SK-N-SH (cell line): ENCODE measurements around the gene AEBP2. TPM values are rescaled to one million over a fixed set of nuclear protein-coding genes. Genes with fewer than 3 reads are reported as not detected.
A peak's percentile ranks its signal among the peaks of the same experiment; 100 is the strongest.

Source experiments
- CTCF ChIA-PET: fragments of 300-600, 350-600 bp; formaldehyde crosslinking; extraction: SDS; loops from one replicate; lab custom pipeline; 2021; lab: Yijun Ruan, JAX
- POLR2A ChIA-PET: fragments of 350-600 bp; sonication (Branson Sonifier 250); formaldehyde crosslinking; extraction: SDS; loops from one replicate; lab custom pipeline; 2020; ENCODE audit warnings: antibody characterized with exemption, inconsistent platforms; lab: Yijun Ruan, JAX
- DNase-seq: peaks from one replicate; pipeline ENCODE4 v3.0.0; 2012
- H2AFZ ChIP-seq: fragments of 200-600 bp; sonication (generic); 2 replicates; pipeline ENCODE4 v1.8.1; 2016; ENCODE audit warnings: antibody characterized with exemption, mild to moderate bottlenecking, low read depth
- H3F3A ChIP-seq: fragments of 200-600 bp; sonication (generic); replicated peaks from 2 replicates; pipeline ENCODE3; 2016; ENCODE audit warnings: antibody characterized with exemption, mild to moderate bottlenecking; ENCODE audit not compliant: insufficient read depth
- H3K27ac ChIP-seq, 2 experiments: fragments of 200-500 bp in 1 of 2; fragments of 200-600 bp in 1 of 2; sonication (Bioruptor generic) in 1 of 2; sonication (generic), shearing (Covaris generic) in 1 of 2; 2 replicates each; pipeline versions ENCODE4 v1.5.1 to v1.6.1; 2014 to 2016; ENCODE audit warnings: low read depth in 2 of 2, inconsistent platforms in 1 of 2, low read length in 1 of 2, mild to moderate bottlenecking in 1 of 2, mixed read lengths in 1 of 2
- H3K27me3 ChIP-seq: fragments of 200-600 bp; sonication (generic), shearing (Covaris generic); 2 replicates; pipeline ENCODE4 v1.6.1; 2016; ENCODE audit warnings: mixed run types; ENCODE audit not compliant: insufficient read depth
- H3K36me3 ChIP-seq, 2 experiments: fragments of 200-500 bp in 1 of 2; fragments of 200-600 bp in 1 of 2; sonication (Bioruptor generic) in 1 of 2; sonication (generic) in 1 of 2; replicated peaks in 1 of 2; 2 replicates each; pipeline versions ENCODE3 to v1.5.1; 2014 to 2016; ENCODE audit warnings: low read length in 1 of 2, mild to moderate bottlenecking in 1 of 2; ENCODE audit not compliant: insufficient read depth in 2 of 2, control insufficient read depth in 1 of 2
- H3K4me1 ChIP-seq, 2 experiments: fragments of 200-500 bp in 1 of 2; fragments of 200-600 bp in 1 of 2; sonication (Bioruptor generic) in 1 of 2; sonication (generic), shearing (Covaris generic) in 1 of 2; 2 replicates each; pipeline versions ENCODE4 v1.5.1 to v1.6.1; 2014 to 2016; ENCODE audit warnings: low read depth in 1 of 2, low read length in 1 of 2, mixed run types in 1 of 2; ENCODE audit not compliant: insufficient read depth in 2 of 2, control insufficient read depth in 1 of 2
- H3K4me2 ChIP-seq: fragments of 200-600 bp; sonication (generic), shearing (Covaris generic); 2 replicates; pipeline ENCODE4 v1.6.1; 2017; ENCODE audit warnings: mixed run types
- H3K4me3 ChIP-seq, 2 experiments: fragments of 200-500 bp in 1 of 2; fragments of 200-600 bp in 1 of 2; sonication (Bioruptor generic) in 1 of 2; sonication (generic), shearing (Covaris generic) in 1 of 2; 2 replicates each; pipeline versions ENCODE4 v1.5.1 to v1.8.1; 2014 to 2016; ENCODE audit warnings: low read depth in 2 of 2, inconsistent platforms in 1 of 2, low read length in 1 of 2, mild to moderate bottlenecking in 1 of 2, mixed read lengths in 1 of 2, moderate library complexity in 1 of 2
- H3K79me2 ChIP-seq: fragments of 200-600 bp; sonication (generic); 2 replicates; pipeline ENCODE4 v1.8.1; 2017; ENCODE audit warnings: mild to moderate bottlenecking; ENCODE audit not compliant: insufficient read depth
- H3K9ac ChIP-seq: fragments of 200-600 bp; sonication (generic); 2 replicates; pipeline ENCODE4 v1.6.1; 2017; ENCODE audit warnings: mixed run types
- H3K9me2 ChIP-seq: fragments of 200-600 bp; sonication (generic); 2 replicates; pipeline ENCODE4 v1.6.1; 2017; ENCODE audit warnings: mixed run types
- H3K9me3 ChIP-seq: fragments of 200-600 bp; sonication (generic); 2 replicates; pipeline ENCODE4 v1.6.1; 2017; ENCODE audit warnings: mixed run types, mild to moderate bottlenecking, moderate library complexity
- H4K20me1 ChIP-seq: fragments of 200-600 bp; sonication (generic); 2 replicates; pipeline ENCODE4 v1.6.1; 2017; ENCODE audit warnings: mild to moderate bottlenecking, mixed run types; ENCODE audit not compliant: insufficient read depth
- ELF1 ChIP-seq: IDR thresholded peaks from 2 replicates; pipeline ENCODE4 v1.4.0; 2012
- EP300 ChIP-seq, 2 experiments: IDR thresholded peaks; 2 replicates each; pipeline versions ENCODE4 v1.4.0 to v1.6.1; 2012; ENCODE audit warnings: borderline replicate concordance in 1 of 2, low read depth in 1 of 2, low read length in 1 of 2
- EZH2phosphoT487 ChIP-seq: fragments of 200-600 bp; sonication (generic); IDR thresholded peaks from 2 replicates; pipeline ENCODE4 v1.6.1; 2017; ENCODE audit warnings: low read depth, mixed run types, mild to moderate bottlenecking, antibody characterized with exemption, moderate library complexity, borderline replicate concordance
- FOSL2 ChIP-seq: IDR thresholded peaks from 2 replicates; pipeline ENCODE4 v1.4.0; 2012; ENCODE audit warnings: low read depth, mild to moderate bottlenecking, moderate library complexity, borderline replicate concordance
- FOXJ3 ChIP-seq: sonication (generic); formaldehyde crosslinking; IDR thresholded peaks from 2 replicates; pipeline ENCODE4 v1.5.1; 2020; ENCODE audit warnings: mild to moderate bottlenecking, missing genetic modification reagents
- GATA2 ChIP-seq: sonication (generic); formaldehyde crosslinking; IDR thresholded peaks from 2 replicates; pipeline ENCODE4 v1.5.0; 2020; ENCODE audit warnings: mild to moderate bottlenecking, missing genetic modification reagents
- IRF3 ChIP-seq: fragments of 150-350 bp; IDR thresholded peaks from 2 replicates; pipeline ENCODE4 v1.6.1; 2016; ENCODE audit warnings: mild to moderate bottlenecking, low read depth, low read length
- JUND ChIP-seq: IDR thresholded peaks from 2 replicates; pipeline ENCODE4 v1.4.0; 2012
- MEF2A ChIP-seq: IDR thresholded peaks from 2 replicates; pipeline ENCODE4 v1.4.0; 2012; ENCODE audit warnings: low read depth, borderline replicate concordance
- MXI1 ChIP-seq: IDR thresholded peaks from 2 replicates; pipeline ENCODE4 v1.6.1; 2012; ENCODE audit warnings: mild to moderate bottlenecking, low read depth, low read length, improper control_type of control experiment
- NFIC ChIP-seq: IDR thresholded peaks from 2 replicates; pipeline ENCODE4 v1.4.0; 2012; ENCODE audit warnings: borderline replicate concordance
- RCOR1 ChIP-seq: fragments of 150-350 bp; IDR thresholded peaks from 2 replicates; pipeline ENCODE4 v1.6.1; 2017; ENCODE audit warnings: antibody characterized with exemption, low read length
- SMC3 ChIP-seq: IDR thresholded peaks from 2 replicates; pipeline ENCODE4 v1.6.1; 2012; ENCODE audit warnings: low read depth, low read length, improper control_type of control experiment
- TEAD4 ChIP-seq: IDR thresholded peaks from 2 replicates; pipeline ENCODE4 v1.4.0; 2012; ENCODE audit warnings: mild to moderate bottlenecking, borderline replicate concordance; ENCODE audit not compliant: insufficient read depth
- WGBS: methylation state at CpG from one replicate; pipeline ENCODE4 v1.1.6; 2017; ENCODE audit warnings: low lambda C conversion rate; 5-methylcytosine and 5-hydroxymethylcytosine counted together
- polyA plus RNA-seq, 3 experiments: library from polyadenylated mRNA; depleted of rRNA; stranded (reverse); fragments of >200 nt; gene quantifications; 2 replicates each; pipeline ENCODE4 v1.2.3, GENCODE V29; 2012
- TF ChIP-seq, protein P1 (sequence below): fragments of 200-600 bp; sonication (generic); IDR thresholded peaks from 2 replicates; pipeline ENCODE4 v1.6.1; 2017; ENCODE audit warnings: antibody characterized with exemption, mild to moderate bottlenecking, moderate library complexity
- TF ChIP-seq, protein P2 (sequence below): IDR thresholded peaks from 2 replicates; pipeline ENCODE4 v1.6.1; 2012; ENCODE audit warnings: mild to moderate bottlenecking, low read depth, low read length, moderate library complexity

AEBP2 gene
- polyA plus RNA-seq, 1 of the 3 experiments (the other 2 are of a cell fraction) = 10.4 TPM

- Histone ChIP-seq H3K27ac (0 out of 4 replicates have a peak overlapping the region, but pooled peaks of 1 of the 2 experiments have one; percentile 14), H3K79me2 (peaks cover 100% of the 10 kb centered on the region), H2AFZ (no peak overlapping the region), H3K4me3 (no peak overlapping the region), H3K27me3 (no peaks in the 10 kb centered on the region), H4K20me1 (peaks cover 100% of the 10 kb centered on the region), H3K4me2 (no peak overlapping the region), H3F3A (peaks cover 4% of the 10 kb centered on the region), H3K9ac (no peak overlapping the region), H3K36me3 (no peaks in the 10 kb centered on the region), H3K9me3 (no peaks in the 10 kb centered on the region), H3K9me2 (no peaks in the 10 kb centered on the region), H3K4me1 (peaks cover 3 to 10% of the 10 kb centered on the region in 2 experiments; a peak in 2 of 4 replicates)
- TF ChIP-seq FOSL2 = peak; percentile 17; the same call in 1 of the 2 replicates
- TF ChIP-seq GATA2 = no peak
- CTCF ChIA-PET = no interaction called here
- POLR2A ChIA-PET = no interaction called here
- no peak for DNase-seq
- WGBS = 93% methylated on average over 4 of the region's 4 CpGs
Observed at GRCh38 chr12:19450362-19450761, 11.1 kb downstream of the AEBP2 start.

GRCh38 chr12:19451196-19451595 lies 11.9 kb downstream of the AEBP2 start:
- Histone ChIP-seq H3K4me3 (no peak overlapping the region), H3K27ac (no peak overlapping the region), H3K36me3 (peaks cover 0 to 5% of the 10 kb centered on the region in 2 experiments), H3K9ac (no peak overlapping the region), H3K27me3 (no peaks in the 10 kb centered on the region), H2AFZ (no peak overlapping the region), H3K4me1 (peaks cover 3 to 10% of the 10 kb centered on the region in 2 experiments; a peak in 2 of 4 replicates), H3F3A (peaks cover 4% of the 10 kb centered on the region), H3K9me2 (no peaks in the 10 kb centered on the region), H3K79me2 (peaks cover 100% of the 10 kb centered on the region), H3K9me3 (no peaks in the 10 kb centered on the region), H3K4me2 (no peak overlapping the region), H4K20me1 (peaks cover 100% of the 10 kb centered on the region)
- 70% methylated on average over 5 of the region's 6 CpGs for WGBS
- CTCF ChIA-PET = no interaction called here
- peak; percentile 27 for DNase-seq
- TF ChIP-seq MXI1 (peak; percentile 44; the same call in 1 of the 2 replicates), SMC3 (no peak)
- POLR2A ChIA-PET = no interaction called here

- Histone ChIP-seq H2AFZ (no peak overlapping the region), H3K27me3 (no peaks in the 10 kb centered on the region), H3F3A (peaks cover 4% of the 10 kb centered on the region), H3K79me2 (peaks cover 100% of the 10 kb centered on the region), H3K4me1 (peaks cover 3 to 10% of the 10 kb centered on the region in 2 experiments; a peak in 2 of 4 replicates), H3K27ac (no peak overlapping the region), H3K9me2 (no peaks in the 10 kb centered on the region), H3K36me3 (peaks cover 0 to 10% of the 10 kb centered on the region in 2 experiments), H3K4me3 (no peak overlapping the region), H3K4me2 (no peak overlapping the region), H3K9me3 (no peaks in the 10 kb centered on the region), H3K9ac (no peak overlapping the region), H4K20me1 (peaks cover 95% of the 10 kb centered on the region)
- POLR2A ChIA-PET = no interaction called here
- no peak for DNase-seq
- CTCF ChIA-PET = interaction anchor here (0.6 kb wide), 1 partner anchor 41 kb away, joined by 3 read pairs; no protein-coding TSS in a partner anchor
- WGBS = 92% methylated on average over 7 of the region's 7 CpGs
- TF ChIP-seq SMC3 = no peak
- TF ChIP-seq, protein P1, sequence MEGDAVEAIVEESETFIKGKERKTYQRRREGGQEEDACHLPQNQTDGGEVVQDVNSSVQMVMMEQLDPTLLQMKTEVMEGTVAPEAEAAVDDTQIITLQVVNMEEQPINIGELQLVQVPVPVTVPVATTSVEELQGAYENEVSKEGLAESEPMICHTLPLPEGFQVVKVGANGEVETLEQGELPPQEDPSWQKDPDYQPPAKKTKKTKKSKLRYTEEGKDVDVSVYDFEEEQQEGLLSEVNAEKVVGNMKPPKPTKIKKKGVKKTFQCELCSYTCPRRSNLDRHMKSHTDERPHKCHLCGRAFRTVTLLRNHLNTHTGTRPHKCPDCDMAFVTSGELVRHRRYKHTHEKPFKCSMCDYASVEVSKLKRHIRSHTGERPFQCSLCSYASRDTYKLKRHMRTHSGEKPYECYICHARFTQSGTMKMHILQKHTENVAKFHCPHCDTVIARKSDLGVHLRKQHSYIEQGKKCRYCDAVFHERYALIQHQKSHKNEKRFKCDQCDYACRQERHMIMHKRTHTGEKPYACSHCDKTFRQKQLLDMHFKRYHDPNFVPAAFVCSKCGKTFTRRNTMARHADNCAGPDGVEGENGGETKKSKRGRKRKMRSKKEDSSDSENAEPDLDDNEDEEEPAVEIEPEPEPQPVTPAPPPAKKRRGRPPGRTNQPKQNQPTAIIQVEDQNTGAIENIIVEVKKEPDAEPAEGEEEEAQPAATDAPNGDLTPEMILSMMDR = no peak
- TF ChIP-seq JUND = no peak
- no peak for TF ChIP-seq RCOR1
- TF ChIP-seq EP300 (IDR thresholded peaks at IDR 0.05; ENCODE audit: borderline replicate concordance in 1 of 2, low read depth in 1 of 2, low read length in 1 of 2) = no peak
- no peak for TF ChIP-seq EZH2phosphoT487
- no peak for TF ChIP-seq TEAD4
- no peak for TF ChIP-seq IRF3
- TF ChIP-seq FOXJ3 (CRISPR knock-in tag) = no peak
- no peak for TF ChIP-seq ELF1
- TF ChIP-seq MEF2A = no peak
- no peak for TF ChIP-seq NFIC
- no peak for TF ChIP-seq FOSL2
- TF ChIP-seq, protein P2, sequence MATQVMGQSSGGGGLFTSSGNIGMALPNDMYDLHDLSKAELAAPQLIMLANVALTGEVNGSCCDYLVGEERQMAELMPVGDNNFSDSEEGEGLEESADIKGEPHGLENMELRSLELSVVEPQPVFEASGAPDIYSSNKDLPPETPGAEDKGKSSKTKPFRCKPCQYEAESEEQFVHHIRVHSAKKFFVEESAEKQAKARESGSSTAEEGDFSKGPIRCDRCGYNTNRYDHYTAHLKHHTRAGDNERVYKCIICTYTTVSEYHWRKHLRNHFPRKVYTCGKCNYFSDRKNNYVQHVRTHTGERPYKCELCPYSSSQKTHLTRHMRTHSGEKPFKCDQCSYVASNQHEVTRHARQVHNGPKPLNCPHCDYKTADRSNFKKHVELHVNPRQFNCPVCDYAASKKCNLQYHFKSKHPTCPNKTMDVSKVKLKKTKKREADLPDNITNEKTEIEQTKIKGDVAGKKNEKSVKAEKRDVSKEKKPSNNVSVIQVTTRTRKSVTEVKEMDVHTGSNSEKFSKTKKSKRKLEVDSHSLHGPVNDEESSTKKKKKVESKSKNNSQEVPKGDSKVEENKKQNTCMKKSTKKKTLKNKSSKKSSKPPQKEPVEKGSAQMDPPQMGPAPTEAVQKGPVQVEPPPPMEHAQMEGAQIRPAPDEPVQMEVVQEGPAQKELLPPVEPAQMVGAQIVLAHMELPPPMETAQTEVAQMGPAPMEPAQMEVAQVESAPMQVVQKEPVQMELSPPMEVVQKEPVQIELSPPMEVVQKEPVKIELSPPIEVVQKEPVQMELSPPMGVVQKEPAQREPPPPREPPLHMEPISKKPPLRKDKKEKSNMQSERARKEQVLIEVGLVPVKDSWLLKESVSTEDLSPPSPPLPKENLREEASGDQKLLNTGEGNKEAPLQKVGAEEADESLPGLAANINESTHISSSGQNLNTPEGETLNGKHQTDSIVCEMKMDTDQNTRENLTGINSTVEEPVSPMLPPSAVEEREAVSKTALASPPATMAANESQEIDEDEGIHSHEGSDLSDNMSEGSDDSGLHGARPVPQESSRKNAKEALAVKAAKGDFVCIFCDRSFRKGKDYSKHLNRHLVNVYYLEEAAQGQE = no peak
Observed at GRCh38 chr12:19453961-19454360, 14.7 kb downstream of the AEBP2 start.
